ENCODE measurements around the gene SERINC3. TPM values are rescaled to one million over a fixed set of nuclear protein-coding genes. Genes with fewer than 3 reads are reported as not detected.
A peak's percentile ranks its signal among the peaks of the same experiment; 100 is the strongest.

SERINC3 gene
- polyA plus RNA-seq, 1 donor from 2014 or later = 64.5 TPM

DNA sequence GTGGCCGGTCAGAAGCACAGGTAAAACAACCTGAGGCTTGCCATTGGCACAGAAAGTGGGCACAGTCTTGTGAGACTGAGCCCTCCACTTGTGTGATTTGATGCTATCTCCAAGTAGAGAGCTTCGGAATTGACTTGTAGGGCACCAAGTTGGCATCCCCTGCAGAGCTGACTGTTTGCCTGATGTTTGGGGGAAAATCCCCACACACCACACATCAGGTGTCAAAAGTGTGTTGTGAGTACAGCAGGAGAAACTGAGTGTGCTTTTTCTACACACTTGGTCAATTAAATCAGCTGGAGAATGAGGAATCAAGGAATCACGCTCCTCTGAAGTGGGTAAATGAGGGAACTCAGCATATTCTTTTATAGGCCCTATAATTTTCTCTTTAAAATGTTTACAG, 989 bp downstream of the SERINC3 start:
- H3K4me2 ChIP-seq (ENCODE audit: low read length) = peak overlapping the region; percentile 98
- H3F3A ChIP-seq (ENCODE audit: insufficient read depth, low read length, poor library complexity, severe bottlenecking) = no peaks in the 10 kb centered on the region
- H3K9ac ChIP-seq (ENCODE audit: low read length) = peak overlapping the region; percentile 99
- peak overlapping the region; percentile 98 for H3K27ac ChIP-seq (ENCODE audit: low read length)
- H3K27me3 ChIP-seq (ENCODE audit: insufficient read depth, low read depth, low read length) = no peaks in the 10 kb centered on the region
- TF ChIP-seq POLR2AphosphoS5 (IDR thresholded peaks at IDR 0.05) (no peak), SMC3 (conservative IDR thresholded peaks at IDR 0.05; ENCODE audit: poor library complexity) (no peak), TAF1 (IDR thresholded peaks at IDR 0.05; ENCODE audit: low read depth) (no peak), RAD21 (conservative IDR thresholded peaks at IDR 0.05) (no peak), EZH2 (IDR thresholded peaks at IDR 0.05; ENCODE audit: borderline replicate concordance, insufficient read depth, low read length, poor library complexity, severe bottlenecking) (no peak), CTCF (IDR thresholded peaks at IDR 0.05; ENCODE audit: poor library complexity, severe bottlenecking) (no peak), EP300 (conservative IDR thresholded peaks at IDR 0.05; ENCODE audit: poor library complexity, severe bottlenecking) (no peak), MXI1 (conservative IDR thresholded peaks at IDR 0.05; ENCODE audit: poor library complexity, severe bottlenecking) (no peak)
- TF ChIP-seq, protein P1, sequence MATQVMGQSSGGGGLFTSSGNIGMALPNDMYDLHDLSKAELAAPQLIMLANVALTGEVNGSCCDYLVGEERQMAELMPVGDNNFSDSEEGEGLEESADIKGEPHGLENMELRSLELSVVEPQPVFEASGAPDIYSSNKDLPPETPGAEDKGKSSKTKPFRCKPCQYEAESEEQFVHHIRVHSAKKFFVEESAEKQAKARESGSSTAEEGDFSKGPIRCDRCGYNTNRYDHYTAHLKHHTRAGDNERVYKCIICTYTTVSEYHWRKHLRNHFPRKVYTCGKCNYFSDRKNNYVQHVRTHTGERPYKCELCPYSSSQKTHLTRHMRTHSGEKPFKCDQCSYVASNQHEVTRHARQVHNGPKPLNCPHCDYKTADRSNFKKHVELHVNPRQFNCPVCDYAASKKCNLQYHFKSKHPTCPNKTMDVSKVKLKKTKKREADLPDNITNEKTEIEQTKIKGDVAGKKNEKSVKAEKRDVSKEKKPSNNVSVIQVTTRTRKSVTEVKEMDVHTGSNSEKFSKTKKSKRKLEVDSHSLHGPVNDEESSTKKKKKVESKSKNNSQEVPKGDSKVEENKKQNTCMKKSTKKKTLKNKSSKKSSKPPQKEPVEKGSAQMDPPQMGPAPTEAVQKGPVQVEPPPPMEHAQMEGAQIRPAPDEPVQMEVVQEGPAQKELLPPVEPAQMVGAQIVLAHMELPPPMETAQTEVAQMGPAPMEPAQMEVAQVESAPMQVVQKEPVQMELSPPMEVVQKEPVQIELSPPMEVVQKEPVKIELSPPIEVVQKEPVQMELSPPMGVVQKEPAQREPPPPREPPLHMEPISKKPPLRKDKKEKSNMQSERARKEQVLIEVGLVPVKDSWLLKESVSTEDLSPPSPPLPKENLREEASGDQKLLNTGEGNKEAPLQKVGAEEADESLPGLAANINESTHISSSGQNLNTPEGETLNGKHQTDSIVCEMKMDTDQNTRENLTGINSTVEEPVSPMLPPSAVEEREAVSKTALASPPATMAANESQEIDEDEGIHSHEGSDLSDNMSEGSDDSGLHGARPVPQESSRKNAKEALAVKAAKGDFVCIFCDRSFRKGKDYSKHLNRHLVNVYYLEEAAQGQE (IDR thresholded peaks at IDR 0.05; ENCODE audit: borderline replicate concordance) = no peak
- peaks cover 48% of the 10 kb centered on the region for H3K79me2 ChIP-seq (replicated peaks; ENCODE audit: insufficient read depth, low read length)
- peaks cover 5% of the 10 kb centered on the region for H3K36me3 ChIP-seq (ENCODE audit: insufficient read depth, low read length)
- H3K9me2 ChIP-seq (ENCODE audit: insufficient read depth, low read length) = no peaks in the 10 kb centered on the region
- H4K20me1 ChIP-seq (ENCODE audit: insufficient read depth) = peaks cover 5% of the 10 kb centered on the region
- no peak overlapping the region for H2AFZ ChIP-seq (ENCODE audit: low read depth, low read length)
- no peaks in the 10 kb centered on the region for H3K9me3 ChIP-seq (ENCODE audit: low read length)
- H3K4me3 ChIP-seq (ENCODE audit: low read length) = peak overlapping the region; percentile 91

GRCh38 chr20:44518248-44518647, 3.6 kb downstream of the SERINC3 start:
- H3K9me3 ChIP-seq (ENCODE audit: low read length) = no peaks in the 10 kb centered on the region
- H3F3A ChIP-seq (ENCODE audit: insufficient read depth, low read length, poor library complexity, severe bottlenecking) = no peaks in the 10 kb centered on the region
- no peak overlapping the region for H3K9ac ChIP-seq (ENCODE audit: low read length)
- no peak for TF ChIP-seq EZH2 (IDR thresholded peaks at IDR 0.05; ENCODE audit: borderline replicate concordance, insufficient read depth, low read length, poor library complexity, severe bottlenecking)
- TF ChIP-seq MXI1 (conservative IDR thresholded peaks at IDR 0.05; ENCODE audit: poor library complexity, severe bottlenecking) = no peak
- TF ChIP-seq EP300 (conservative IDR thresholded peaks at IDR 0.05; ENCODE audit: poor library complexity, severe bottlenecking) = no peak
- no peak for TF ChIP-seq TAF1 (IDR thresholded peaks at IDR 0.05; ENCODE audit: low read depth)
- TF ChIP-seq POLR2AphosphoS5 (IDR thresholded peaks at IDR 0.05) = no peak
- TF ChIP-seq RAD21 (conservative IDR thresholded peaks at IDR 0.05) = no peak
- peaks cover 5% of the 10 kb centered on the region for H4K20me1 ChIP-seq (ENCODE audit: insufficient read depth)
- no peak overlapping the region for H3K4me2 ChIP-seq (ENCODE audit: low read length)
- H3K9me2 ChIP-seq (ENCODE audit: insufficient read depth, low read length) = no peaks in the 10 kb centered on the region
- no peak overlapping the region for H3K4me3 ChIP-seq (ENCODE audit: low read length)
- H3K27me3 ChIP-seq (ENCODE audit: insufficient read depth, low read depth, low read length) = no peaks in the 10 kb centered on the region
- no peak overlapping the region for H3K27ac ChIP-seq (ENCODE audit: low read length)
- peaks cover 61% of the 10 kb centered on the region for H3K79me2 ChIP-seq (replicated peaks; ENCODE audit: insufficient read depth, low read length)
- H2AFZ ChIP-seq (ENCODE audit: low read depth, low read length) = no peak overlapping the region
- peaks cover 5% of the 10 kb centered on the region for H3K36me3 ChIP-seq (ENCODE audit: insufficient read depth, low read length)

Measured in neural cell (in vitro differentiated cells).